DOHH2 (cell line): ENCODE results near the gene WDFY4.

Experiments used
- H3F3A ChIP-seq: fragments of 200-600 bp; sonication (generic), shearing (Covaris generic); 2 replicates; pipeline ENCODE4 v1.6.0; 2016; ENCODE audit warnings: antibody characterized with exemption, mild to moderate bottlenecking; ENCODE audit not compliant: control insufficient read depth, insufficient read depth
- H3K27ac ChIP-seq: fragments of 200-600 bp; sonication (generic); 2 replicates; pipeline ENCODE4 v1.5.1; 2014; ENCODE audit warnings: low read depth, mild to moderate bottlenecking, low read length, moderate library complexity
- H3K27me3 ChIP-seq: fragments of 200-600 bp; sonication (generic); 2 replicates; pipeline ENCODE4 v1.6.1; 2014; ENCODE audit warnings: mild to moderate bottlenecking, low read length, mixed read lengths; ENCODE audit not compliant: control insufficient read depth
- H3K36me3 ChIP-seq: fragments of 200-600 bp; sonication (generic); 2 replicates; pipeline ENCODE4 v1.6.1; 2014; ENCODE audit warnings: mild to moderate bottlenecking, low read length, moderate library complexity, mixed read lengths; ENCODE audit not compliant: control insufficient read depth
- H3K4me1 ChIP-seq: fragments of 200-600 bp; sonication (generic); 2 replicates; pipeline ENCODE4 v1.6.1; 2014; ENCODE audit warnings: mild to moderate bottlenecking, low read length, mixed read lengths; ENCODE audit not compliant: control insufficient read depth
- H3K4me2 ChIP-seq: fragments of 200-600 bp; sonication (generic); 2 replicates; pipeline ENCODE4 v1.6.0; 2014; ENCODE audit warnings: mild to moderate bottlenecking, low read length, moderate library complexity
- H3K4me3 ChIP-seq: fragments of 200-600 bp; sonication (generic); 2 replicates; pipeline ENCODE4 v1.5.1; 2014; ENCODE audit warnings: mild to moderate bottlenecking, low read length, mixed read lengths
- H3K79me2 ChIP-seq: fragments of 200-600 bp; sonication (generic); 2 replicates; pipeline ENCODE4 v1.6.1; 2014; ENCODE audit warnings: mild to moderate bottlenecking, low read length, mixed read lengths; ENCODE audit not compliant: control insufficient read depth
- H3K9me2 ChIP-seq: fragments of 200-600 bp; sonication (generic); replicated peaks from 2 replicates; pipeline ENCODE4 v1.6.1; 2014; ENCODE audit warnings: mild to moderate bottlenecking, low read length, mixed read lengths; ENCODE audit not compliant: control insufficient read depth
- H3K9me3 ChIP-seq: fragments of 200-600 bp; sonication (generic); 2 replicates; pipeline ENCODE4 v1.6.1; 2014; ENCODE audit warnings: antibody characterized with exemption, low read length, mixed read lengths; ENCODE audit not compliant: control insufficient read depth, insufficient read depth
- H4K20me1 ChIP-seq: fragments of 200-600 bp; sonication (generic); 2 replicates; pipeline ENCODE4 v1.6.0; 2014; ENCODE audit warnings: low read depth, mild to moderate bottlenecking, antibody characterized with exemption, low read length, moderate library complexity; ENCODE audit not compliant: control insufficient read depth, insufficient read depth
- CTCF ChIP-seq: fragments of 200-600 bp; sonication (generic); IDR thresholded peaks from one replicate; pipeline ENCODE4 v1.5.1; 2014; ENCODE audit warnings: antibody characterized with exemption, mild to moderate bottlenecking, low read depth, low read length; ENCODE audit not compliant: poor library complexity, severe bottlenecking
- EZH2phosphoT487 ChIP-seq: fragments of 200-600 bp; sonication (generic); IDR thresholded peaks from 2 replicates; pipeline ENCODE4 v1.6.1; 2017; ENCODE audit warnings: borderline replicate concordance, mild to moderate bottlenecking, antibody characterized with exemption, low read length, moderate library complexity, mixed read lengths

WDFY4 gene

GRCh38 chr10:48780341-48780740, 95.7 kb downstream of the WDFY4 start:
- TF ChIP-seq CTCF (no peak), EZH2phosphoT487 (no peak)
- Histone ChIP-seq H3K36me3 (peaks cover 71% of the 10 kb centered on the region), H3K4me1 (no peaks in the 10 kb centered on the region), H3K79me2 (no peaks in the 10 kb centered on the region), H3K27me3 (no peaks in the 10 kb centered on the region), H3K9me3 (no peaks in the 10 kb centered on the region), H3K4me3 (no peak overlapping the region), H3K4me2 (no peak overlapping the region), H3K27ac (no peak overlapping the region), H3F3A (no peaks in the 10 kb centered on the region), H4K20me1 (no peaks in the 10 kb centered on the region), H3K9me2 (no peaks in the 10 kb centered on the region)

GRCh38 chr10:48782386-48782785, 97.7 kb downstream of the WDFY4 start:
- no peaks in the 10 kb centered on the region for H3K4me1 ChIP-seq
- H4K20me1 ChIP-seq: no peaks in the 10 kb centered on the region
- H3F3A ChIP-seq: no peaks in the 10 kb centered on the region
- H3K4me3 ChIP-seq: no peak overlapping the region
- H3K9me3 ChIP-seq: no peaks in the 10 kb centered on the region
- H3K36me3 ChIP-seq: peaks cover 69% of the 10 kb centered on the region
- H3K79me2 ChIP-seq: no peaks in the 10 kb centered on the region
- TF ChIP-seq EZH2phosphoT487: no peak
- TF ChIP-seq CTCF: no peak
- no peaks in the 10 kb centered on the region for H3K9me2 ChIP-seq
- H3K27ac ChIP-seq: no peak overlapping the region
- H3K27me3 ChIP-seq: no peaks in the 10 kb centered on the region
- no peak overlapping the region for H3K4me2 ChIP-seq

GRCh38 chr10:48784031-48784430, 99.4 kb downstream of the WDFY4 start:
- H3K4me2 ChIP-seq: no peak overlapping the region
- H3K27me3 ChIP-seq: no peaks in the 10 kb centered on the region
- no peaks in the 10 kb centered on the region for H3K4me1 ChIP-seq
- H3K4me3 ChIP-seq: no peak overlapping the region
- no peak overlapping the region for H3K27ac ChIP-seq
- H4K20me1 ChIP-seq: no peaks in the 10 kb centered on the region
- no peaks in the 10 kb centered on the region for H3K79me2 ChIP-seq
- no peaks in the 10 kb centered on the region for H3K9me2 ChIP-seq
- peaks cover 65% of the 10 kb centered on the region for H3K36me3 ChIP-seq
- no peaks in the 10 kb centered on the region for H3F3A ChIP-seq
- H3K9me3 ChIP-seq: no peaks in the 10 kb centered on the region
- no peak for TF ChIP-seq CTCF
- no peak for TF ChIP-seq EZH2phosphoT487

GRCh38 chr10:48785796-48786195, 101.1 kb downstream of the WDFY4 start:
- H3K27me3 ChIP-seq: no peaks in the 10 kb centered on the region
- no peaks in the 10 kb centered on the region for H3K4me1 ChIP-seq
- H3K9me3 ChIP-seq: no peaks in the 10 kb centered on the region
- H3K79me2 ChIP-seq: no peaks in the 10 kb centered on the region
- no peak overlapping the region for H3K4me3 ChIP-seq
- no peak overlapping the region for H3K27ac ChIP-seq
- TF ChIP-seq EZH2phosphoT487 (no peak), CTCF (no peak)
- H3K9me2 ChIP-seq: no peaks in the 10 kb centered on the region
- H3K4me2 ChIP-seq: no peak overlapping the region
- H4K20me1 ChIP-seq: no peaks in the 10 kb centered on the region
- H3K36me3 ChIP-seq: peaks cover 65% of the 10 kb centered on the region
- H3F3A ChIP-seq: no peaks in the 10 kb centered on the region
